ENCODE results near the gene PKIB. TPM values are rescaled to one million over a fixed set of nuclear protein-coding genes. Genes with fewer than 3 reads are reported as not detected.
A peak's percentile ranks its signal among the peaks of the same experiment; 100 is the strongest.

Gene PKIB
- total RNA-seq, 2 experiments from 2014 or later = 0.69 to 0.90 TPM

DNA sequence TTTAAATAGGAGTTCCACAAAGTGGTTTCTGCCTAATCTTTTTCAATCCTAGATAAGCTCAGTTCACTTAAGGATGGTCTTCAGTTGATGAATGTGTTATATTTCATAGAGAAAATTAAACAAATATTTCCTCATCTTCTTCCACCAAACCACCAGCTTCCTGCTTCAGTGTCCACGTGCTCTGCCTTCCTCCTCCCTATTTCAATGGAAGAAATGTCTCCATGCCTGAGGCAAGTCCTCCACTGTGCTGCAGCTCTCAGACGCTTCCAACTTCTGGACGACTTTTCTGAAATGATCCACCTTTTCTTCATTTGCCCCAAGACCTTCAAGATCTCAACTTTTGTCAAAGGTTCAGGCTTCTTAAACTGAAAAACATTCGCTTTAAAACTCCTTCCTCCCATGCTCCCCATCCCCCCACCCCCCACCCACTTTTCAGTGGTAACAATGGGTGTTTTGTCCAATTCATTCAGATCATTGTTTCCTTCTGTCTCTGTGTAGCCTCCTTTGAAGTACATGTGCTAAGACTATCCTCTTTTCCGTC, 144.1 kb downstream of the PKIB start:
- TF ChIP-seq, protein P1, sequence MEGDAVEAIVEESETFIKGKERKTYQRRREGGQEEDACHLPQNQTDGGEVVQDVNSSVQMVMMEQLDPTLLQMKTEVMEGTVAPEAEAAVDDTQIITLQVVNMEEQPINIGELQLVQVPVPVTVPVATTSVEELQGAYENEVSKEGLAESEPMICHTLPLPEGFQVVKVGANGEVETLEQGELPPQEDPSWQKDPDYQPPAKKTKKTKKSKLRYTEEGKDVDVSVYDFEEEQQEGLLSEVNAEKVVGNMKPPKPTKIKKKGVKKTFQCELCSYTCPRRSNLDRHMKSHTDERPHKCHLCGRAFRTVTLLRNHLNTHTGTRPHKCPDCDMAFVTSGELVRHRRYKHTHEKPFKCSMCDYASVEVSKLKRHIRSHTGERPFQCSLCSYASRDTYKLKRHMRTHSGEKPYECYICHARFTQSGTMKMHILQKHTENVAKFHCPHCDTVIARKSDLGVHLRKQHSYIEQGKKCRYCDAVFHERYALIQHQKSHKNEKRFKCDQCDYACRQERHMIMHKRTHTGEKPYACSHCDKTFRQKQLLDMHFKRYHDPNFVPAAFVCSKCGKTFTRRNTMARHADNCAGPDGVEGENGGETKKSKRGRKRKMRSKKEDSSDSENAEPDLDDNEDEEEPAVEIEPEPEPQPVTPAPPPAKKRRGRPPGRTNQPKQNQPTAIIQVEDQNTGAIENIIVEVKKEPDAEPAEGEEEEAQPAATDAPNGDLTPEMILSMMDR (IDR thresholded peaks at IDR 0.05) = no peak
- H3K27me3 Mint-ChIP-seq = no peaks in the 10 kb centered on the region
- CTCF ChIA-PET = no interaction called here
- POLR2A ChIA-PET = interaction anchor here (0.9 kb wide), 1 partner anchor 21 kb away, joined by 5 read pairs; no protein-coding TSS in a partner anchor
- intact Hi-C loops (cut with micrococcal nuclease) = no loop called here
- no peak overlapping the region for H3K27ac Mint-ChIP-seq
- H3K4me3 Mint-ChIP-seq = no peak overlapping the region
- peaks cover 1% of the 10 kb centered on the region for H3K9me3 Mint-ChIP-seq
- H3K36me3 Mint-ChIP-seq (ENCODE audit: low read depth) = no peaks in the 10 kb centered on the region
- H3K4me1 Mint-ChIP-seq (ENCODE audit: low read depth) = peaks cover 44% of the 10 kb centered on the region
- DNase-seq (no peak), ATAC-seq (no peak)

DNA sequence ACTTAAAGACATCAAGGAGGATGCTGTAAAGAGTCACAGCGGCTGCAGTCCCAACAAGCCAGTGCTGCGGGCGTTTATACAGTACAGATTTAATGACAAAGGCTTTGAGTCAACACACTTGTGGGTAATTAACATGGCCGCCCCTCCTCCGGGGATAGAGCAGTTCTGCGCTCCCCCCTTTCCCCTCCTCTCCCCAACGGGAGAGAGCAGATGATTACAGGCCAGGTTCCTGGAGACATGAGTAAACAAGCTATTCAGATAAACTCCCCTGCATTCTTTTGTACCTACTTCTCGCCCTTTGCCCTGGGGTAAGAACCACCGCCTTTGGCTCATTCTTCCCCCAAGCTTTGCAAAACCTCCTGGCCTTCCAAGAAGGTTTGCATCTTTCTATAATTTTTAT, 145.7 kb downstream of the PKIB start:
- CTCF ChIA-PET = no interaction called here
- Mint-ChIP-seq H3K36me3 (ENCODE audit: low read depth) (no peaks in the 10 kb centered on the region), H3K4me1 (ENCODE audit: low read depth) (peaks cover 36% of the 10 kb centered on the region), H3K27me3 (peaks cover 2% of the 10 kb centered on the region), H3K9me3 (no peaks in the 10 kb centered on the region), H3K27ac (no peak overlapping the region), H3K4me3 (no peak overlapping the region)
- TF ChIP-seq, protein P1 (IDR thresholded peaks at IDR 0.05) = no peak
- POLR2A ChIA-PET = no interaction called here
- intact Hi-C loops (cut with micrococcal nuclease) = no loop called here
- ATAC-seq (no peak), DNase-seq (no peak)

DNA sequence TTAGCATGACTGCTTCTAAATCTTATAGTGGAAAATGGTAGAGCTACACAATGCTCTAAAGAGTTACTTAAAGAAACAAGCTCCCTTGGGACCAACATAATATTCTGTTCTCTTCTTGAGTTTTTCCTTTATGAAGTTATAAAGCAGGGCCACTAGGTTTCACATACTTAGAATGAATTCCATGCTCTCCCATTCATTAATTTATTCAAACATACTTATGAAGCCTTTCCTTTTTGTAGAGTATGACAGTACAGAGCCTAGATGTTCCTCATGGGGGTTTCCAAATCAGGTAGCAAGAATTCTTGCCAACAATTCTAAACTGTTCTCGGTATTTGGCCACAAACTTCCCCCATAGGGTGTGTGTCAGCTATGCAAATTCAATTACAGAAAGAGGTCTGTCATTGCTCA, 148.7 kb downstream of the PKIB start:
- H3K9me3 Mint-ChIP-seq = no peaks in the 10 kb centered on the region
- ChIA-PET POLR2A (no interaction called here), CTCF (no interaction called here)
- intact Hi-C loops (cut with micrococcal nuclease) = no loop called here
- TF ChIP-seq, protein P1 (IDR thresholded peaks at IDR 0.05) = no peak
- no peaks in the 10 kb centered on the region for H3K36me3 Mint-ChIP-seq (ENCODE audit: low read depth)
- peaks cover 8% of the 10 kb centered on the region for H3K27me3 Mint-ChIP-seq
- ATAC-seq (peak; percentile 98), DNase-seq (peak; percentile 24)
- H3K27ac Mint-ChIP-seq = no peak overlapping the region
- no peak overlapping the region for H3K4me3 Mint-ChIP-seq
- H3K4me1 Mint-ChIP-seq (ENCODE audit: low read depth) = peaks cover 13% of the 10 kb centered on the region

DNA sequence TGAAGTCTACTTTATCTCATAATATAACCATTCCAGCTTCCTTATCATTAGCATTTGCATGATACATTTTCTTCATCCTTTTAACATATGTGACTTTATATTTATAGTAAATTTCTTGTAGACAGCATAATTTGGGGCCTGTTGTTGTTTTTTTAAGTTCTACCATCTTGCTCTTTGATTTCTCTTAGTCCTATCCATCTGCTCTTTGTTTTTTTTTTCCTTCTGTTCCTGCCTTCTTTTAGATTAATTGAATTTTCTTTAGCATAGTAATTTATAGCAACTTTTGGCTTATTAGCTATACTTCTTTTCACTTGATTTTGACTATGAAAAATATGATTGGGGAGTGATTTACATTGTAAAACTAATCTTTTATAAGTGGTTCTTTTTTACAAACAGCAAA, 150.1 kb downstream of the PKIB start:
- Mint-ChIP-seq H3K27ac (no peak overlapping the region), H3K27me3 (peaks cover 8% of the 10 kb centered on the region), H3K9me3 (no peaks in the 10 kb centered on the region), H3K36me3 (ENCODE audit: low read depth) (no peaks in the 10 kb centered on the region), H3K4me1 (ENCODE audit: low read depth) (peaks cover 7% of the 10 kb centered on the region), H3K4me3 (no peak overlapping the region)
- ATAC-seq (no peak), DNase-seq (no peak)
- POLR2A ChIA-PET = no interaction called here
- TF ChIP-seq, protein P1 (IDR thresholded peaks at IDR 0.05) = no peak
- intact Hi-C loops (cut with micrococcal nuclease) = no loop called here
- CTCF ChIA-PET = no interaction called here

DNA sequence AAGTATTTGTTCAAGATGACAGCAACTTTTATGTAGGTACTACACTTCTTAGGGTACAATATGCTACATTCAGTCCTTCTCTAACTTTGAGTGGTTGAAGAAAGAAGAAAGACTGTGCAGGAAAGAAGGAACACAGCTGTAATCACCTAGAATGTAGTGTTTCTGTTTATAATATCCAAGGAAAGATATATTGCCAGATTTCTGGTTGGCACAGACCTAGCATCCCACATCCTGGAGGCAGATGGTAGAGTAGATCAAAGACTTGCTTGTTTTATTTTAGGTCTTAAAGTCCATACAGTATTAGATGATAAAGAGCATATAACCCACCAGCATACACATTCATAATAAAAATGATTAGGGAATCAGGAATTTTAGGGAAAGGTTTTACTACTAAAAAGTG, 156.1 kb downstream of the PKIB start:
- Mint-ChIP-seq H3K4me3 (no peak overlapping the region), H3K27me3 (peaks cover 14% of the 10 kb centered on the region), H3K27ac (no peak overlapping the region), H3K36me3 (ENCODE audit: low read depth) (no peaks in the 10 kb centered on the region), H3K4me1 (ENCODE audit: low read depth) (no peaks in the 10 kb centered on the region), H3K9me3 (no peaks in the 10 kb centered on the region)
- DNase-seq = no peak
- POLR2A ChIA-PET = no interaction called here
- TF ChIP-seq, protein P1 (IDR thresholded peaks at IDR 0.05) = no peak
- CTCF ChIA-PET = no interaction called here
- intact Hi-C loops (cut with micrococcal nuclease) = no loop called here
- ATAC-seq = no peak

Data from activated CD8-positive, alpha-beta T cell treated with anti-CD3 and anti-CD28 coated beads for 36 hours (primary cell).